ENCODE data around the gene PLA2G2D. TPM values are rescaled to one million over a fixed set of nuclear protein-coding genes. Genes with fewer than 3 reads are reported as not detected.

The PLA2G2D gene
- total and polyA plus RNA-seq, 2 of the 13 experiments (the other 11 are each of a cell fraction or from before 2014, with no cell fraction given), result not detected

DNA sequence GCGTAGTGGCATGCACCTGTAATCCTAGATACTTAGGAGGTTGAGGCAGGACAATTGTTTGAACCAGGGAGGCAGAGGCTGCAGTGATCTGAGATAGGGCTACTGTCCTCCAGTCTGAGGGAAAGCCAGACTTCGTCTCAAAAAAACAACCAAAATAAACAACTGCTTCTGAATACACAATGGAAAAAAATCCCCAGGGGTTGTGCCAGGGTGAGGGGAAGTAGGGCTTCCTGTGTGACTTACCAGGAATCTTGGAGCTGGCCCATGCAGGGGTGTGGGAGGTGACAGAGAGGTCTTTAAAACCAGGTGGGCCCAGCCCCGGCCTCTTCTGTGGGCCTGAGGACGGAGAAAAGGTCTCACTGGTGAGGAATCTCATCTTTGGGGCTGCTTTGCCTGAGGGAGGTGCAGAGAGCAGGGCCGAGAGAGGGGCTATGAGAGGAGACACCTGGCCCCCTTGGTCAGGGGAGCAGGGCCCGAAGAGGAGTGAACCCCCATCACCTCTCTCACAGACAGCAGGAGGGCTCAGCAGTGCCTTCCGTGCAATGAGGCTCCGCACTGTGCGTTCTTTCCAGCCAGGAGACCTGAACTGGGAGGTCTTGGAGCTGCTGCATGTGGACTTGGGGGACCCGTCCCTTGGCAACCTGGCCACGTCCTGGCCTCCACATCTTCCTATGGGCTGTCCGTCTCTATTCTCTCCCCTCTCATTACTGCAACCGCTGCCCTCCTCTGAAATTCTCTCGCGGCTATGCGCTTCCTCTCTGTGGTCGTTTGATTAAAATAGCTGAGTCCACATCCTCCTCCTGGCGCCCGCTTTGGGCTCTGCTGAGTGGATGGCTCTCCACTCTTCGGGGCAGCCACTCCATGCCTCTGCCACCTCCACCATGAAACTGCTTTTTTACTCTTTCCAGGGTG is 38.6 kb downstream of the PLA2G2D start:
- no peak overlapping the region for H3K4me2 ChIP-seq (ENCODE audit: low read depth, low read length)
- no peaks in the 10 kb centered on the region for H3K79me2 ChIP-seq (ENCODE audit: insufficient read depth, low read length)
- POLR2A ChIA-PET, result no interaction called here
- H3K9ac ChIP-seq (ENCODE audit: insufficient read depth, low read depth, low read length), result no peak overlapping the region
- peaks cover 6% of the 10 kb centered on the region; the same call in 1 of the 2 replicates for H3K9me3 ChIP-seq (ENCODE audit: low read length)
- H3K27me3 ChIP-seq (ENCODE audit: control insufficient read depth in 1 of 2, insufficient read depth in 2 of 2, low read length in 2 of 2), result peaks cover 2 to 25% of the 10 kb centered on the region in 2 experiments
- no peak for DNase-seq (ENCODE audit: low spot score)
- 0 out of 2 replicates have a peak, but pooled peaks have one; percentile 21 for TF ChIP-seq BCL6 (CRISPR knock-in tag; IDR thresholded peaks at IDR 0.05)
- no peak for TF ChIP-seq CENPX (CRISPR knock-in tag; IDR thresholded peaks at IDR 0.05)
- no peak for TF ChIP-seq RCOR2 (CRISPR knock-in tag; IDR thresholded peaks at IDR 0.05)
- peak; percentile 21; the same call in 1 of the 2 replicates for TF ChIP-seq RARA (CRISPR knock-in tag; IDR thresholded peaks at IDR 0.05)
- TF ChIP-seq, protein P1, sequence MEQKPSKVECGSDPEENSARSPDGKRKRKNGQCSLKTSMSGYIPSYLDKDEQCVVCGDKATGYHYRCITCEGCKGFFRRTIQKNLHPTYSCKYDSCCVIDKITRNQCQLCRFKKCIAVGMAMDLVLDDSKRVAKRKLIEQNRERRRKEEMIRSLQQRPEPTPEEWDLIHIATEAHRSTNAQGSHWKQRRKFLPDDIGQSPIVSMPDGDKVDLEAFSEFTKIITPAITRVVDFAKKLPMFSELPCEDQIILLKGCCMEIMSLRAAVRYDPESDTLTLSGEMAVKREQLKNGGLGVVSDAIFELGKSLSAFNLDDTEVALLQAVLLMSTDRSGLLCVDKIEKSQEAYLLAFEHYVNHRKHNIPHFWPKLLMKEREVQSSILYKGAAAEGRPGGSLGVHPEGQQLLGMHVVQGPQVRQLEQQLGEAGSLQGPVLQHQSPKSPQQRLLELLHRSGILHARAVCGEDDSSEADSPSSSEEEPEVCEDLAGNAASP (CRISPR knock-in tag; IDR thresholded peaks at IDR 0.05; ENCODE audit: borderline replicate concordance), result no peak
- no peak overlapping the region for H2AFZ ChIP-seq (ENCODE audit: low read length)
- no peaks in the 10 kb centered on the region for H3K36me3 ChIP-seq (replicated peaks in 1 of 2; ENCODE audit: control insufficient read depth in 1 of 2, insufficient read depth in 2 of 2, low read length in 2 of 2)
- peaks cover 30% of the 10 kb centered on the region for H3K4me1 ChIP-seq (ENCODE audit: insufficient read depth, low read length)
- H3K27ac ChIP-seq (ENCODE audit: extremely low read length, insufficient read depth, low read length), result no peak overlapping the region
- intact Hi-C loops (cut with micrococcal nuclease; ENCODE audit: unreplicated experiment) (no loop called here), in situ Hi-C loops (cut with HindIII; ENCODE audit: extremely low pct_ligation_motif_present, low pct_unique_long_range_greater_than_20kb) (no loop called here)
- FAIRE-seq, result no peak
- WGBS (ENCODE audit: low lambda C conversion rate), result 50% methylated on average over 16 of the region's 20 CpGs
- ATAC-seq, result no peak
- no peak overlapping the region for H3K4me3 ChIP-seq (replicated peaks in 1 of 3; ENCODE audit: insufficient read depth in 1 of 3, low read depth in 2 of 3, low read length in 3 of 3)
- no peaks in the 10 kb centered on the region for H4K20me1 ChIP-seq (ENCODE audit: insufficient read depth, low read length)
- CTCF ChIA-PET (ENCODE audit: low intra/inter-chr PET ratio, low total read pairs), result no interaction called here
- no TSS peak for BruUV-seq (replicated peaks)
